ENCODE data around the gene RGS17.
"Not testable (repeated sequence)": the region's sequence is repeated elsewhere in the genome, so short reads cannot be mapped to it uniquely, and the experiment has no call there.

The RGS17 gene

DNA sequence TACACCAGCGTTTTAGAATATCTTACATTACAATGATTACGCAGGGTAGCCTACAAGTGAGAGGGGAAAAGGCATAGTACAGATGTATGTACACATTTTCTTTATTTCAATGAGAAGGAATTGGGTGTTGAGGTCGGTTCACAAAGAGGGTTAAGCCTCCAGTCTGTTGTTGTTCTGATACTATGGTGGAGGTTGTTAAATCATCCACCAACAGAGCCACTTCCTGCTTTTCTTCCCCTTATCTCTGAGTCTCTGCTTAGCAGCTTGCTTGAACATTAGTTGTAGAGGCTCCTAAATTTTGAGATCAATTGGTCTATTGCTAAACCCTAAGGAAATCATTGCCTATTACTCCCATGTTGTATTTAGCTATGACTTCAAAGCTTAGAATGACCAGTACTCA, 7.3 kb downstream of the RGS17 start:
- DNase-seq: no peak

DNA sequence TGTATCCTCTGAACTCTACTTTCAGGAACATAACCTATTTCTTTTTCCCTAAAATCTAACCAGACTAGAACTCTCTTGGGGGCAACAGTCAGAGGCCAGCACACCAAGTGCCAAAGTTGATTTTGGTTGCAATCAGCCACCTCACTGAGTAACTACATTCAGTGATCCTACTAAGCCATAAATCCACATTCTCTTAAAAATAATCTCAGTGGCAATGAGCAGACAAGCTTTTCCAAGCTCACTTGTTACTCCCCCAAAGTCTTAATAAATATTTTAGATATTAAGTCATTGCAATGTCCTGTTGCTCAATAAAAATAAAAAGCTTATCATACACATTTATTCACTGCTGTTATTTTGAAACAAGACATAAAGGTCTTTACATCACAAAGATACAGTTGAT, 9.8 kb downstream of the RGS17 start:
- DNase-seq: no peak

DNA sequence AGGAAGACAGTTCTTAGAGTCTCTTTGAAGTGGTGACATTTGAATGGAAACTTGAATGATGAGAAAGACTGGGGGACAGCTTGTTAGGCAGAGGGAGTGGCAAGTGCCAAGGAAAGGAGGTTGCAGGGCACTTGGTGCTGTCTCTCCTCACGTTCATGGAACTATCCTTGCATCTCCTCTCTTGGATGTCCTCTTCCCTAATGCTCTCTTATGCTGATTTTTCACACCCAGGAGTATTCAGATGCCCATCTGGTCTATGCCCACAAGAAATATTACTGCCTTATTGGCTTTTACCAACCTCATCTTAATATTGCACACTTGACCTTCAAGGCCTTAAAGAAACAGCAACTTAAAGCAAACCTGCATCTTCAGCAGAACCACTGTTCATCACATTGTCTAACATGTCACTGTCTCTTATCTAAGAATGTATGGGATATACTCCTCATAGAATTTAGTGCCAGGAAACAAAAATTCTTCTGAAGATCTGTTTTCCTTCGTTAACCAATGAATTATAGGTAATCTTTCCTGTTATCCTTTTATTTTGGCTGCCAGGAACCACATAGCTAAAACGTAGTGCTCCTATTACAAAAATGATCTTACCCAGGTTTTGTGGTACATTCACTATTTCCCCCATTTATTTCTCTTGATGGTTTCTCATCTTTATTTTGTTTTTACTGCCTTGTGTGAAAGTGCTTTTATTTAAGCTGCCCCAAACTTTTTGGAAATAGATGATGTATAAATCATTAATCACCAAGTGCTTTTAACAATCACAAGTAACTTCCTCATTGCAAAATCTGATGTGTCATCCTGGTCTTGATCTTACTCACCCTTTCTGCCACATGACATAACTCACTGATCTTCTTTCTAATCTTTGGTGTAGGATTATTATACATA, 12.8 kb downstream of the RGS17 start:
- DNase-seq: no peak

DNA sequence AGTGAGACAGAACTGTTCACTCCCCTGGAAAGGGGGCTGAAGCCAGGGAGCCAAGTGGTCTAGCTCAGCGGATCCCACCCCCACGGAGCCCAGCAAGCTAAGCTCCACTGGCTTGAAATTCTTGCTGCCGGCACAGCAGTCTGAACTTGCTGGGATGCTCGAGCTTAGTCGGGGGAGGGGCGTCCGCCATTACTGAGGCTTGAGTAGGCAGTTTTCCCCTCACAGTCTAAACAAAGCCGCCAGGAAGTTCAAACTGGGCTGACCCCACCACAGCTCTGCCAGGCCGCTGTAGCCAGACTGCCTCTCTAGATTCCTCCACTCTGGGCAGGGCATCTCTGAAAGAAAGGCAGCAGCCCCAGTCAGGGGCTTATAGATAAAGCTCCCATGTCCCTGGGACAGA, 20.0 kb downstream of the RGS17 start:
- not testable (repeated sequence) for DNase-seq

DNA sequence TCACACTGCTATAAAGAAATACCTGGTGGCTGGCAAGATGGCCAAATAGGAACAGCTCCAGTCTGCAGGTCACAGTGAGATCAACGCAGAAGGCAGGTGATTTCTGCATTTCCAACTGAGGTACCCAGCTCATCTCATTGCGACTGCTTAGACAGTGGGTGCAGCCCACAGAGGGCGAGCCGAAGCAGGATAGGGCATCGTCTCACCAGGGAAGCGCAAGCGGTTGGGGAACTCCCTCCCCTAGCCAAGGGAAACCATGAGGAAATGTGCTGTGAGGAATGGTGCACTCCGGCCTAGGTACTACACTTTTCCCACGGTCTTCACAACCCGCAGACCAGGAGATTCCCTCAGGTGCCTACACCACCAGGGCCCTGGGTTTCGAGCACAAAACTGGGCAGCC, 20.5 kb downstream of the RGS17 start:
- DNase-seq: not testable (repeated sequence)

DNA sequence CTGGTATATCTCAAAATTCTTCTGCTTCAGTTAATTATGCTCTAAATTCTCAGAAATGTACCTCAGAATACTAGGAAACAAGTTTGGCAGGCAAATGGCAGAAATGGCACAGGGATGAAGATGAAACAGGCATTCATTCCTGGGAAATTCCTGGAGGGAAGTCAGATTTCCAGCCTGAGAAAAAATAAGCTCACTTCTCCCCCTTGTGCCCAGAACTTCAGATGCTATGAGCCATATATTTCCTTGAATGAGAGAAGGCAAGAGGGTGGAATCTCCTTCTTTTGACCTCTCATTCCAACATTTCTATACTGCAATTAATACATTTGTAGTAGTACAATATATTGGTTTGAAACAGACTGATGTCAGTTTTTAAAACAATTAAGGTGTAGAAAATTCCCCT, 22.8 kb downstream of the RGS17 start:
- no peak for DNase-seq

DNA sequence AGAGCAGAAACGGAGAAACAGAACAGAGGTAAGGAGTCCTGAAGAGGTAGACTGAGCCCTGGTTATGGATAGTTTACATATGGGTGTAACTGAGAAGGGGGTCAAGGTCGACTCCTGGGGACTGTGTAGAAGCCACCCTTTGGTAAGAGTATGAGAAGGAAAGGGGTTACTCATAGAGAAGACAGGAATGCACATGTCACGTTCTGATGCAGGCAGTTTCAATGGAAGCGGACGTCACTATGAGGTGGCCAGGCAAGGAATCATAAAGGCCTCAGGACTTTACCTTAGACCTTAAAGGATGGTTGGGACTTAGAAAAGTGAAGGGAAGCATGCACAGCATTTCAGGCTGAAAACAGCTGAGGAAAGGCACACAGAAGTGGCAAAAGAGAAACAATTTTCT, 25.1 kb downstream of the RGS17 start:
- no peak for DNase-seq

DNA sequence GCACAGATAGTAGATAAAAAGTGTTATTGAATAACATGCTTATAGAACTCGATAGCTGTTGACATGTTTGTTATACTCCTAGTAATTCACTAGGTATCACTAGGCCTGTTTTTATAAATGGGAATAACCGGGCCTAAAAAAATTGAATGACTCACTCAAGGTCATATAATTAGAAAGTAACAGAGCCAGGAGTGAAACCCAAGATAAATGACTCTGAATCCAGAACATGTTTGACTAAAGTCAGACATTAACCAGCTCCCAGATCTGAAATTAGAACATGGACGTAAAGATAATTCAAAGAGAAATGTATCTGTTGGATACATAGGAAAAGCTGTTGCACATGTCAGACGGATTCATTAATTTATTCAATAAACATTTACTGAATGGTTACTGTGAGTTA, 26.9 kb downstream of the RGS17 start:
- DNase-seq: no peak

DNA sequence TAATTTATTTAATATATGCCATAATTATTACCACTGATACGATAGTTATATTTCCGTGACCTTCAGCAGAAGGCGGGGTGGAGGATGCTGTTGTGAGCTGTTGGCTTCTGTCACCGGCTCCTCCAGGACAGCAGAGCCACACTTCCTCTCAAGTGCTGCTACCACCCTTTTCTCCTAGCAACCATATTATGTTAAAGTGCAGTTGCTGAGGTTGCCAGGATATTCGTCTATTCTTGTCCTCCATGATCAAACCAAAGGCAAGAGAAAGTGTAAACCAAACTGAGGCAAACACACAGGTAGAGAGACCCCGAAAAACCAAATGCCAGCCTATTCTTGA, 27.8 kb downstream of the RGS17 start:
- no peak for DNase-seq

DNA sequence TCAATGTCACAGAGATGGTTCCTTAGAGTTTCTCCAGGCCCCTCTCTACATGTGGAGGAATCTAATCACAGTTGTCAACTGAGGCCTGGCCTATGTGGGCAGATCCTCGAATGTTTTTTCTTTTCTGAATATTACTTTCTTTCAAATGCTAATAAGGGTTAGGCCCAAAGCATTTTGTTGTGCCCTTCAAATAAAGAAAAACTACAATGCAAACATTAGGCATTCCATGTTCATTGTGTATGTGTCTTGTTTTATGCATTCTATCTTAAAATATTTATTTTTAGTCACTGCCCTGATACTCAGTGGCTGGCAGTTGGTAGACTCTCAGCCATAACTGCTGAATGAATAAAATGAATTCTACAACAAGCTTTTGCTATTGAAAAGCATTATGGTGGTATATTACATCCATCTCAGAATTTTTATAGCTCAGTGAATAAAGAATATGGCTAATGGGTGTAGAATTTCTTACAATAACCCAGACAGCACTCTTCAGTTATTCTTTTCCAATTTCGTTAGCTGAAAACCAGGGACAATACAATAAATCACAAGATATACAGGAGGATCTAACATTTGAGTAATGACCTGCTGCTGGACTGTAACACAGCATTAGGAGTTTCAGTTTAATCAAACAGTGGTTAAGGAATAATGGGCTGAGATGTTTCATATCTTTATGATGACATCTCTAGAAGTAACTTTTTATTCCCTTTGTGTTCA, 28.3 kb downstream of the RGS17 start:
- no peak for DNase-seq

DNA sequence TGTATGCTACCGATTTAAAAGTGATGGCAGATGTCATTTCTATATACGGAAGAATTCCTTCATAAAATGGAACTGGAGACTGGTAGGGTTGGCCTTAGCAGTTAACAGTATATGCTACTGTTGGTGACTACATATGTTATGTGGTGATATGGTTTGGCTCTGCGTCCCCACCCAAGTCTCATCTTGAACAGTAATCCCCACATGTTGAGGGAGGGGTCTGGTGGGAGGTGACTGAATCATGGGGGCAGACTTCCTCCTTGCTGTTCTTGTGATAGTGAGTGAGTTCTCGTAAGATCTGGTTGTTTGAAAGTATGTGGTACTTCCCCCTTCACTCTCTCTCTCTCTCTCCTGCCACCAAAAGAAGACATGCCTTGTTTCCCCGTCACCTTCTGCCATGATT, 29.6 kb downstream of the RGS17 start:
- DNase-seq: no peak

DNA sequence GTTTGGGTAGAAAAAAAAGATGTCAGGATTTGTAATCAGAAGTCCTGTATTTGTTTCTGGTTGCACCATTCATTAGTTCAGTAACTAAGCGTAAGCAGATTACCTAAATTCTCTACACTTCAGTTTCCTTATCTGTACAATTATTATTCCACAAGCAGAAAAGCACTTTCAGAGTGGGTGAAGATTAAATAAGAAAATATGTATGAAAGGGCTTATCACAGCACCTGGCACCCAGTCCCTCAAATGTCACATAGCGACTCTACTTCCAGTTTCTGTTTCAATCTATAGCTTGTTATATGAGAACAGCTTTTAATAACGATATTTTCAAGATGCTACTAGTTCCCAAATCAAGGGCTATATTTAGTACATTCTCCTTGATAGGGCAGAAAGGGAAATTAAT, 31.4 kb downstream of the RGS17 start:
- DNase-seq: no peak

DNA sequence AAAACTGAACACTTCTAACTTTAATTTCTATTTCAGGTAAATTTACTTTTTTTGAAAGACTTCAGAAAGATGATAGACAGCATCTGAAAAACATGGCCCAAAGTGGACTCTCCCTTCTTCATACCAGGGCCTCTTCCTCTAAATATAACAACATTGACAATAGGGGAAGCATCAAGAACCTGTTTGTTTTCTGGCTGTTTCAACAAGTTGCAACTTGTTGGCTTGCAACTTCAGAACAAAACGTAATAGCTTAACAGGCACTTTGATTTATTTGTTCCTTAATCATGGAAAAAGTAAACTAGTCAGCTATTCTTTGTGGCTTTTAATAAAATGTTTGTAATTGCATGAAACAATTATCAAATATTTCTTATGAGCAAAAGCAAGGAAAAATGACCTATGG, 34.3 kb downstream of the RGS17 start:
- DNase-seq: no peak

DNA sequence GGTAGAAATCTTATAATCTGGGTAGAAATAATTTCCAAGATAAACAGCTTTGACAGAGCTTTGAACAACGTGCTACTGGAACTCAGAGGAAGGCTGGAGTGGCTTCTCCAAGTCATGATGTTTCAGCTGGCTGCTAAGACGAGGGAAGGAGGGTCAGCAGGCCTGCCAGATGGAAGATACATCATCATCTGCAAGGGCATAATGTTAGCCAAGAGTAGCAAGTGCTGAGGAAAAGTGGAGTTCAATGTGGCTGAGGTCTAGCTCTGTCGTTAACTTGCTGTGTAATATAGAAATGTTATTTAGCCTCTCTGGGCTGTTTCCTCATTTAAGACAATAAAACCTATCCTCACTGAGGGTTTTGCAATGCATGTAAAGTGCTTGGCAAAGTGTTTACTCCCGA, 35.1 kb downstream of the RGS17 start:
- no peak for DNase-seq

DNA sequence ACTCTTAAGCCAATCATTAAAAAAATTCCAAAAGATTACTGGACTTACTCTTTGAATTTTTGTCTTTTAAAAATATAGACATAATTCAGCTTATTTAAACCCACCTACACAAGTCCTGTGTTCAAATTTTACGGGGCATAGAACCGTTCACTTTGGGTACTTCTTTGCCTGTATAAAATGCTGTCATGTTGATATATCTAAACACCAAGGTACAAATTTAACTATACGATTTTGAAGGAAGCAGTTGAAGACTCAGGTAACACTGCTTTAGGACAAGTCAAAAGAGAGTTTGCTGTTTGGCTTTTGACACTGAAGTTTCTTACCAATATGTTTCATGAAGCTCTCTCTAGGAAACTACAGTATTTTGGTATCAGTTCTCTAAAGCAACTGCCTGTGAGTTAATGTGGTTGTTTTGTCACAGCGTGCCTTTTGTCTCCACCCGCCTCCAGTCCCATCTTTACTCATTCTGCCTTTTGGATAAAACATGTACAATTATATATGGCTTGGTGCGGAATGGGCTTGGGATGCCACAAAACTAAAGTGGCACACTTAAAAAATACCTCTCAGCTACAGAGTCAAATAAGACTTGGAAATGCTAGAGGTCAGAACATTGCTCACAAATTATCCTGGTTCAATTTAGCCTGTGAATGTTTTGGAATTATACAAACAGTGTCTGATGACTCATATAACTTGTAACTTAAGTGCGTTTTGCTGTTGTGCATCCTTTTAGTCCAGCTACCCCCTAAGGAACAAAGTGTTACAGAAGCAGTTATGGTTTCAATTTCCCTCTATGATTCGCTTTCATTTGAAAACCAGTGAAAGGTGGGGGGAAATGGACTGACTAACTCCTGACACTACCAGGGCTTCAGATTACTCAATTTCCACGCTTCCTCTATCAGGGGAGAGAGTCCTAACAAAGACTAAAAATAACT, 38.7 kb downstream of the RGS17 start:
- no peak for DNase-seq

DNA sequence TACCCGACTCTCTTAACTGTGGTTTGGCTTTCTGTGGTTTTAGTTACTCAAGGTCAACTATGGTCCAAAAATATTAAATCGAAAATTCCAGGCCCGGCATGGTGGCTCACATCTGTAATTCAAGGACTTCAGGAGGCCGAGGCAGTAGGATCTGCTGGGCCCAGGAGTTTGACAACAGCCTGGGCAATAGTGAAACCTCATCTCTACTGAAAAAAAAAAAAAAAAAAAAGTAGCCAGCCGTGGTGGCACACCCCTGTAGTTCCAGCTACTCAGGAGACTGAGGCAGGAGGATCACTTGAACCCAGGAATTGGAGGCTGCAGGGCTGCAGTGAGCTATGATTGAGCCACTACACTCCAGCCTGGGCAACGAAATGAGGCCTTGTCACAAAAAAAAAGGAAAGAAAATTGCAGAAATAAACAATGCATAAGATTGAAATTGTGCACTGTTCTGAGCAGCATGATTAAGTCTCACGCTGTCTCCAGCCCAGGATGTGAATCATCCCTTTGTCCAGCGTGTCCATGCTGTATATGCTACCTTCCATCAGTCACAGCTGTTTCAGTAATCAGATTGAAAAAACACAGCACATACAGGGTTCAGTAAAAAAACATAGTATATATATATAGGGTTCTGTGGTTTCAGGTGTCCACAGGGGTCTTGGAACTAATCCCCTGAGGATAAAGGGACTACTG, 40.7 kb downstream of the RGS17 start:
- DNase-seq: no peak

DNA sequence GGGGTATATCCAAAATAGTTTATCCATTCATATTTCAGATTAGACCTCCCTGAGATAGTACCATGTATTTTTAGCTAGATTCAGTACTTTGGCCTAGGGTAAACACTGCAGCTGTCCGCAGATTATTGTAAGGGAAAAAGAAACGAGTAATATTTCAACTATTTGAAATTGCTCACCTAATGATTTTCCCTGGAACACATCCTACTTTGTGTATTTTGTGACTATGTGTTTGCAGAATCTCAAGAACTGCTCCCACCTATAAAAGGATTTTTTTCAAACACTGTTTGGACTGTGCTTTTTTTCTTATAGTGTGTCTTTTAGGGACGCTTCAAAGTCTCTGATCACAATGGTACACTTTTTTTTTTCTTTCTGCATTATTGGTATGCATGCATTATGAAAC, 42.3 kb downstream of the RGS17 start:
- no peak for DNase-seq

DNA sequence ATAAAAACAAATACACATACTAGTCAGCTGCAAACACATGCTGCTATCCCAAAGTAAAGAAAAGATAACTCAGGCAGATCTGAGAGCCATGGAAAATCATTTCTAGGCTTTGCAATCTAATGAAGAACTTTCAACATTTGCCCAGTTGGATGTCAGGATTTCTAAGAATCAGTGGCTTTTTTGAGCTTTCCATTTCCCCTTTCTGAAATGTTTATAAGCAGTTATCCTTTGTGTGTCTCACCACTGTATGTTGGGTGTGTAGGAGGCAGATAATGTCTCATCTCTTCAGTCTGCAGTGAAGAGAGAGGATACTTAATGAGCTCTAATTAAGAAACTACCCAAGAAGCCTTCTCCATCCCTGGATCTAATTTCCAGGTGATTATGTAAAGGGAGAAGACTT, 43.6 kb downstream of the RGS17 start:
- DNase-seq: no peak

DNA sequence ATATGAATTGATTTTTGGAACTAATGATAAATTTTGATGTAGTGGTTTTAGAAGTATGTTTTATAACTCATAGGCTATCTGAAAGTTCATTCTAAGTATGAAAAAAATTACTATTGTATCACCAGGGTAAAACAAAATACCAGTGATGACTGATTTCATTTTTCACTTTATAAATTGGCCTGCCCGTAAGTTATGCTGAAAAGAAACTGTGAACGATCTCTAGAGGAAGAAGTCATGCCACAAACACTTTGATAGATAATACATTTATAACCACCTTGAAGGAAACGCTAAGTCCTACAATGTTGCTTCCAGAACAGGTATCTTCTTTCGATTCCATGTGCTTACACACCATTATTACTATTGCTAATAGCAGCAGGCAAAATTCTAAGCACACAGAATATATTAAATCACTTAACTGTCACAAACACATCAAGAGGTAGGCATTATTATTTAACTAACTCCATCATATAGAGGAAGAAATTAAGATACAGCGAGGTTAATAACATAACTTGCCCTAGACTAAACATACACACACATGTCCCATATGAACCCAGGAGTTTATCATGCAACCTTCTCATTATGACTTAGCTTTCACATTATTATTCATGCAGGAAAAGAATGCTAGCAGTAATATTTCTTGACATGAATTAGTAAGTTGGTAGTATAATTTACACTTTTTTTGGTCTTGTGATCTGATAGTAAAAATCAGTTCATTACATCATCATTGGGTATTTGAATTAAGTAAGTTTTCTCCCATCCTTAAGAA, 44.7 kb downstream of the RGS17 start:
- DNase-seq: no peak

DNA sequence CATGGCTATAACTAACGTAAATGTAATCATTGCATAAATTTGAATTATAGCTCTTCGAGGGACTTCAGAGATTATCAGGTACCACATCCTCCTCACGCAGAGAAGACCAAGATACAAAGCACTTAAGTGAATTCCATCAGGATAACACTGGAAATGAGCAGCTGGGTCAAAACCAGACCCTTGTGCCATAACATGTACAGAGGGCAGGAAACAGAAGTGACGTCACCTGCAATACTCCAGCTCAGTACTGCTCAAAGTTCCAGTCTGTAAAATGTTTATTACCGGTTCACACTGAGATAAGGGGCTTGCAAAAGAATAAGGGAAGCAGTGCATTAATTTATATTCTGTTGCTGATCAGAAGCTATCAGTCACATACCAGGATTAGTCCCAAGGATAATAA, 45.8 kb downstream of the RGS17 start:
- no peak for DNase-seq

DNA sequence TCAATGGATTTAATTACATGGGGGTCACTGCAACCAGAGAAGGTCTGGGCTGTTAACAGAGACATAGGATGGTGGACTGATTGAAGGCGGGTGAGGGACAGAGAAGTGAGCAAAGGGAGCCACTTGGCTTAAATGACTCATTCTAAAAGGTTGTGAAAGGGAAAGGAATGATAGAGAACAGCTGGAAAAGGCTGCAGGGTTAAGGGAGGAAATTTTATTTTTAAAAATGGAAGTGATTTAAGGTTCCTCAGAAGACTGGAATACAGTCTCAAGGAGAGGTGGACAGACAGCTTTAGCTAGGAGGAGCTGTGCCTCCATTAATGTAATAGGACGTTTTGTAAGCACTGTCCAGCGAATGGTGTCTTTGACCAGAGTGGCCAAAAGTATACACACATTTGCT, 46.7 kb downstream of the RGS17 start:
- DNase-seq: no peak

DNA sequence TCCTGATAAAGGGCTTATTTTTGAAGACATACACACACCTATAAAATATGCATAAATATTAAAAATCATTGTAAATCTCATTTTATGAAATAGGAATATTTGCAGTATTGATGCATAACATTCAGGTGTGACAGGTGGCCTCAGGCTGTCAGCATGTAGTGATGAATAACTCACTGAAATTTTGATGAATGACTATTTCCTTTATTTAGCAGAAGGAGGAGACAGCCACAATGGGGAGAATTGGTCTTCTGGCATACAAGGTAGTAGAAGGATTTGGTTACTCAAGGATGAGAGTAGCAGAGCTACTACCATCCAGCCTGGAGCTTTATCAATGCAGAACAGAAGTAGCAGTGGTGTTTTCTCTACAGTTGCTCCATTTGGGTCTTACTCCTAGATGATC, 47.2 kb downstream of the RGS17 start:
- DNase-seq: no peak
